GM23338 (cell line): ENCODE results near the gene OR9I1. TPM values are rescaled to one million over a fixed set of nuclear protein-coding genes. Genes with fewer than 3 reads are reported as not detected.

Experiments
- ATAC-seq: fragments of 200-7000 bp; cut with Tn5 transposase; 3 replicates; pipeline ENCODE4 v1.9.1; 2020
- DNase-seq: peaks from one replicate; pipeline ENCODE4 v3.0.0-alpha.2; 2015; ENCODE audit warnings: low spot score
- H2AFZ ChIP-seq: fragments of 200-600 bp; sonication (generic); 2 replicates; pipeline ENCODE4 v1.8.0; 2016; ENCODE audit warnings: antibody characterized with exemption, mild to moderate bottlenecking, moderate library complexity
- H3F3A ChIP-seq: fragments of 200-600 bp; sonication (generic); replicated peaks from 2 replicates; pipeline ENCODE4 v1.8.0; 2017; ENCODE audit warnings: antibody characterized with exemption, mixed run types, low read depth
- H3K27ac ChIP-seq: fragments of 200-600 bp; sonication (generic); 2 replicates; pipeline ENCODE4 v1.6.1; 2016; ENCODE audit warnings: low read depth
- H3K27me3 ChIP-seq: fragments of 200-600 bp; sonication (generic); 2 replicates; pipeline ENCODE4 v1.8.0; 2016; ENCODE audit warnings: mild to moderate bottlenecking, mixed run types, moderate library complexity; ENCODE audit not compliant: insufficient read depth
- H3K36me3 ChIP-seq: fragments of 200-600 bp; sonication (generic); 2 replicates; pipeline ENCODE4 v1.8.0; 2016; ENCODE audit warnings: mild to moderate bottlenecking; ENCODE audit not compliant: insufficient read depth
- H3K4me1 ChIP-seq: fragments of 200-600 bp; sonication (generic); 2 replicates; pipeline ENCODE4 v1.8.0; 2016; ENCODE audit warnings: mild to moderate bottlenecking, moderate library complexity; ENCODE audit not compliant: insufficient read depth
- H3K4me2 ChIP-seq: fragments of 200-600 bp; sonication (generic); 2 replicates; pipeline ENCODE4 v1.7.1; 2017; ENCODE audit warnings: mixed run types
- H3K4me3 ChIP-seq: fragments of 200-600 bp; sonication (generic); 2 replicates; pipeline ENCODE4 v1.6.1; 2016; ENCODE audit warnings: mixed run types
- H3K79me2 ChIP-seq: fragments of 200-600 bp; sonication (generic); replicated peaks from 2 replicates; pipeline ENCODE4 v1.8.0; 2017; ENCODE audit warnings: mild to moderate bottlenecking; ENCODE audit not compliant: insufficient read depth
- H3K9me2 ChIP-seq: fragments of 200-600 bp; sonication (generic); 2 replicates; pipeline ENCODE4 v1.8.0; 2017; ENCODE audit not compliant: insufficient read depth
- H4K20me1 ChIP-seq: fragments of 200-600 bp; sonication (generic); replicated peaks from 2 replicates; pipeline ENCODE4 v1.8.0; 2017; ENCODE audit warnings: mild to moderate bottlenecking; ENCODE audit not compliant: insufficient read depth
- H3K27ac Mint-ChIP-seq: 2 replicates; pipeline ENCODE4 v1.8.0; 2020; ENCODE audit warnings: inconsistent platforms, mild to moderate bottlenecking, moderate library complexity, mixed read lengths
- H3K27me3 Mint-ChIP-seq: 3 replicates; pipeline ENCODE4 v1.8.0; 2022; ENCODE audit warnings: low read depth, mild to moderate bottlenecking, moderate library complexity, mixed read lengths, inconsistent platforms; ENCODE audit not compliant: insufficient read depth, poor library complexity
- H3K36me3 Mint-ChIP-seq: 3 replicates; pipeline ENCODE4 v1.8.0; 2021; ENCODE audit warnings: low read depth, mild to moderate bottlenecking, inconsistent platforms, moderate library complexity, mixed read lengths
- H3K4me1 Mint-ChIP-seq: 3 replicates; pipeline ENCODE4 v1.8.0; 2020; ENCODE audit warnings: mild to moderate bottlenecking, inconsistent platforms, mixed read lengths
- H3K4me3 Mint-ChIP-seq: 3 replicates; pipeline ENCODE4 v1.8.0; 2021; ENCODE audit warnings: moderate library complexity, mild to moderate bottlenecking, inconsistent platforms, mixed read lengths
- H3K9me3 Mint-ChIP-seq: 3 replicates; pipeline ENCODE4 v1.8.0; 2020; ENCODE audit warnings: moderate library complexity, mild to moderate bottlenecking, inconsistent platforms, mixed read lengths
- CREB1 ChIP-seq: fragments of 250-450 bp; sonication (Bioruptor Pico); IDR thresholded peaks from 2 replicates; pipeline ENCODE4 v1.5.0; 2020; ENCODE audit warnings: low read depth, mild to moderate bottlenecking, moderate library complexity
- CTCF ChIP-seq, 2 experiments: fragments of 200-600 bp in 1 of 2; sonication (generic) in 1 of 2; conservative IDR thresholded peaks; 2 replicates each; pipeline versions ENCODE4 v1.5.1 to v1.6.1; 2016 to 2017; ENCODE audit warnings: antibody characterized with exemption in 2 of 2, low read depth in 2 of 2, mild to moderate bottlenecking in 2 of 2, moderate library complexity in 1 of 2
- ETS1 ChIP-seq: IDR thresholded peaks from 2 replicates; pipeline ENCODE4 v1.6.1; 2016; ENCODE audit warnings: antibody characterized with exemption
- EZH2 ChIP-seq: fragments of 200-600 bp; sonication (generic); IDR thresholded peaks from one replicate; pipeline ENCODE4 v1.8.0; 2017; ENCODE audit warnings: antibody characterized with exemption, mild to moderate bottlenecking, low read depth; ENCODE audit not compliant: unreplicated experiment
- EZH2phosphoT487 ChIP-seq: fragments of 200-600 bp; sonication (generic); IDR thresholded peaks from one replicate; pipeline ENCODE4 v1.8.1; 2018; ENCODE audit warnings: antibody characterized with exemption; ENCODE audit not compliant: unreplicated experiment
- JUNB ChIP-seq: IDR thresholded peaks from one replicate; pipeline ENCODE4 v1.6.1; 2016; ENCODE audit warnings: antibody characterized with exemption; ENCODE audit not compliant: unreplicated experiment
- POLR2AphosphoS5 ChIP-seq: IDR thresholded peaks from 2 replicates; pipeline ENCODE4 v1.6.1; 2016; ENCODE audit warnings: antibody characterized with exemption, low read depth
- REST ChIP-seq: IDR thresholded peaks from one replicate; pipeline ENCODE4 v1.6.1; 2018; ENCODE audit warnings: antibody characterized with exemption; ENCODE audit not compliant: unreplicated experiment
- STAT1 ChIP-seq: IDR thresholded peaks from one replicate; pipeline ENCODE4 v1.6.1; 2016; ENCODE audit warnings: antibody characterized with exemption; ENCODE audit not compliant: unreplicated experiment
- ZNF114 ChIP-seq: fragments of 250-450 bp; sonication (Bioruptor Pico); IDR thresholded peaks from 2 replicates; pipeline ENCODE4 v1.5.0; 2020; ENCODE audit warnings: mild to moderate bottlenecking, moderate library complexity
- ZNF331 ChIP-seq: fragments of 250-450 bp; sonication (Bioruptor Pico); IDR thresholded peaks from 2 replicates; pipeline ENCODE4 v1.5.0; 2020; ENCODE audit warnings: low read depth, mild to moderate bottlenecking, moderate library complexity
- polyA plus RNA-seq: library from polyadenylated mRNA; unstranded; fragments of >200 nt; fragmentation: Nextera tagmentation; extraction: Ambion mirVana; gene quantifications from 2 replicates; pipeline ENCODE4 v1.2.1, GENCODE V29; 2016
- total RNA-seq: library from RNA; depleted of rRNA; stranded (reverse); fragments of >200 nt; shearing (Covaris generic); gene quantifications from 2 replicates; pipeline ENCODE4 v1.2.3, GENCODE V29; 2014
- TF ChIP-seq, protein P1 (sequence below): fragments of 250-450 bp; sonication (Bioruptor Pico); IDR thresholded peaks from 2 replicates; pipeline ENCODE4 v1.5.0; 2020; ENCODE audit warnings: mild to moderate bottlenecking, moderate library complexity

The OR9I1 gene
- total and polyA plus RNA-seq, 2 experiments from 2014 or later: not detected

- Mint-ChIP-seq H3K9me3 (no peaks in the 10 kb centered on the region), H3K27me3 (peaks cover 4% of the 10 kb centered on the region), H3K4me1 (peaks cover 3% of the 10 kb centered on the region; the same call in 2 of the 3 replicates), H3K36me3 (no peaks in the 10 kb centered on the region), H3K27ac (no peak overlapping the region), H3K4me3 (no peak overlapping the region)
- H3F3A ChIP-seq: no peaks in the 10 kb centered on the region
- H4K20me1 ChIP-seq: no peaks in the 10 kb centered on the region
- no peaks in the 10 kb centered on the region for H3K36me3 ChIP-seq
- H3K27ac ChIP-seq: no peak overlapping the region
- no peak overlapping the region; the same call in 1 of the 2 replicates for H2AFZ ChIP-seq
- no peaks in the 10 kb centered on the region for H3K79me2 ChIP-seq
- H3K9me2 ChIP-seq: peaks cover 6% of the 10 kb centered on the region; the same call in 1 of the 2 replicates
- no peak for DNase-seq
- no peaks in the 10 kb centered on the region for H3K27me3 ChIP-seq
- ATAC-seq: no peak
- H3K4me3 ChIP-seq: no peak overlapping the region
- TF ChIP-seq CTCF (conservative IDR thresholded peaks at IDR 0.05; ENCODE audit: low read depth in 2 of 2) (no peak), EZH2 (no peak), REST (no peak), ZNF331 (no peak), CREB1 (no peak), POLR2AphosphoS5 (no peak), ETS1 (no peak), ZNF114 (CRISPR knock-in tag) (no peak), JUNB (no peak), STAT1 (no peak), EZH2phosphoT487 (no peak)
- TF ChIP-seq, protein P1, sequence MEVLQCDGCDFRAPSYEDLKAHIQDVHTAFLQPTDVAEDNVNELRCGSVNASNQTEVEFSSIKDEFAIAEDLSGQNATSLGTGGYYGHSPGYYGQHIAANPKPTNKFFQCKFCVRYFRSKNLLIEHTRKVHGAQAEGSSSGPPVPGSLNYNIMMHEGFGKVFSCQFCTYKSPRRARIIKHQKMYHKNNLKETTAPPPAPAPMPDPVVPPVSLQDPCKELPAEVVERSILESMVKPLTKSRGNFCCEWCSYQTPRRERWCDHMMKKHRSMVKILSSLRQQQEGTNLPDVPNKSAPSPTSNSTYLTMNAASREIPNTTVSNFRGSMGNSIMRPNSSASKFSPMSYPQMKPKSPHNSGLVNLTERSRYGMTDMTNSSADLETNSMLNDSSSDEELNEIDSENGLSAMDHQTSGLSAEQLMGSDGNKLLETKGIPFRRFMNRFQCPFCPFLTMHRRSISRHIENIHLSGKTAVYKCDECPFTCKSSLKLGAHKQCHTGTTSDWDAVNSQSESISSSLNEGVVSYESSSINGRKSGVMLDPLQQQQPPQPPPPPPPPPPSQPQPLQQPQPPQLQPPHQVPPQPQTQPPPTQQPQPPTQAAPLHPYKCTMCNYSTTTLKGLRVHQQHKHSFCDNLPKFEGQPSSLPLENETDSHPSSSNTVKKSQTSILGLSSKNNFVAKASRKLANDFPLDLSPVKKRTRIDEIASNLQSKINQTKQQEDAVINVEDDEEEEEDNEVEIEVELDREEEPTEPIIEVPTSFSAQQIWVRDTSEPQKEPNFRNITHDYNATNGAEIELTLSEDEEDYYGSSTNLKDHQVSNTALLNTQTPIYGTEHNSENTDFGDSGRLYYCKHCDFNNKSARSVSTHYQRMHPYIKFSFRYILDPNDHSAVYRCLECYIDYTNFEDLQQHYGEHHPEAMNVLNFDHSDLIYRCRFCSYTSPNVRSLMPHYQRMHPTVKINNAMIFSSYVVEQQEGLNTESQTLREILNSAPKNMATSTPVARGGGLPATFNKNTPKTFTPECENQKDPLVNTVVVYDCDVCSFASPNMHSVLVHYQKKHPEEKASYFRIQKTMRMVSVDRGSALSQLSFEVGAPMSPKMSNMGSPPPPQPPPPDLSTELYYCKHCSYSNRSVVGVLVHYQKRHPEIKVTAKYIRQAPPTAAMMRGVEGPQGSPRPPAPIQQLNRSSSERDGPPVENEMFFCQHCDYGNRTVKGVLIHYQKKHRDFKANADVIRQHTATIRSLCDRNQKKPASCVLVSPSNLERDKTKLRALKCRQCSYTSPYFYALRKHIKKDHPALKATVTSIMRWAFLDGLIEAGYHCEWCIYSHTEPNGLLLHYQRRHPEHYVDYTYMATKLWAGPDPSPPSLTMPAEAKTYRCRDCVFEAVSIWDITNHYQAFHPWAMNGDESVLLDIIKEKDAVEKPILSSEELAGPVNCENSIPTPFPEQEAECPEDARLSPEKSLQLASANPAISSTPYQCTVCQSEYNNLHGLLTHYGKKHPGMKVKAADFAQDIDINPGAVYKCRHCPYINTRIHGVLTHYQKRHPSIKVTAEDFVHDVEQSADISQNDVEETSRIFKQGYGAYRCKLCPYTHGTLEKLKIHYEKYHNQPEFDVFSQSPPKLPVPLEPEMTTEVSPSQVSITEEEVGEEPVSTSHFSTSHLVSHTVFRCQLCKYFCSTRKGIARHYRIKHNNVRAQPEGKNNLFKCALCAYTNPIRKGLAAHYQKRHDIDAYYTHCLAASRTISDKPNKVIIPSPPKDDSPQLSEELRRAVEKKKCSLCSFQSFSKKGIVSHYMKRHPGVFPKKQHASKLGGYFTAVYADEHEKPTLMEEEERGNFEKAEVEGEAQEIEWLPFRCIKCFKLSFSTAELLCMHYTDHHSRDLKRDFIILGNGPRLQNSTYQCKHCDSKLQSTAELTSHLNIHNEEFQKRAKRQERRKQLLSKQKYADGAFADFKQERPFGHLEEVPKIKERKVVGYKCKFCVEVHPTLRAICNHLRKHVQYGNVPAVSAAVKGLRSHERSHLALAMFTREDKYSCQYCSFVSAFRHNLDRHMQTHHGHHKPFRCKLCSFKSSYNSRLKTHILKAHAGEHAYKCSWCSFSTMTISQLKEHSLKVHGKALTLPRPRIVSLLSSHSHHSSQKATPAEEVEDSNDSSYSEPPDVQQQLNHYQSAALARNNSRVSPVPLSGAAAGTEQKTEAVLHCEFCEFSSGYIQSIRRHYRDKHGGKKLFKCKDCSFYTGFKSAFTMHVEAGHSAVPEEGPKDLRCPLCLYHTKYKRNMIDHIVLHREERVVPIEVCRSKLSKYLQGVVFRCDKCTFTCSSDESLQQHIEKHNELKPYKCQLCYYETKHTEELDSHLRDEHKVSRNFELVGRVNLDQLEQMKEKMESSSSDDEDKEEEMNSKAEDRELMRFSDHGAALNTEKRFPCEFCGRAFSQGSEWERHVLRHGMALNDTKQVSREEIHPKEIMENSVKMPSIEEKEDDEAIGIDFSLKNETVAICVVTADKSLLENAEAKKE: no peak
- no peak overlapping the region for H3K4me2 ChIP-seq
- no peaks in the 10 kb centered on the region for H3K4me1 ChIP-seq
These were observed 40.3 kb upstream of the OR9I1 start for GRCh38 chr11:58165504-58166106.
